GM12878 (cell line): ENCODE measurements around the gene LPCAT3. TPM values are rescaled to one million over a fixed set of nuclear protein-coding genes. Genes with fewer than 3 reads are reported as not detected.

Experiments
- ATAC-seq: fragments of 200-7000 bp; cut with Tn5 transposase; 3 replicates; pipeline ENCODE4 v1.9.1; 2020; ENCODE audit warnings: mild to moderate bottlenecking, moderate library complexity
- BruUV-seq: library from RNA; stranded (reverse); fragments of 400-500 nt; replicated peaks from 2 replicates; lab custom pipeline; 2021; lab: Mats Ljungman, UMichigan
- CTCF ChIA-PET: fragments of 300-600 bp; sonication (Branson Sonifier 250); formaldehyde crosslinking; extraction: SDS; loops from one replicate; lab custom pipeline; 2021; ENCODE audit warnings: inconsistent platforms; lab: Yijun Ruan, JAX
- POLR2A ChIA-PET: fragments of 350-600 bp; formaldehyde crosslinking; extraction: SDS; loops from one replicate; lab custom pipeline; 2021; ENCODE audit warnings: inconsistent platforms; lab: Charles Lee
- RAD21 ChIA-PET: fragments of 300-600 bp; sonication (Branson Sonifier 250); formaldehyde crosslinking; loops from one replicate; lab custom pipeline; 2023; ENCODE audit warnings: antibody characterized with exemption; ENCODE audit not compliant: unreplicated experiment; lab: Charles Lee
- SMC1A ChIA-PET: fragments of 300-600 bp; sonication (Branson Sonifier 250); formaldehyde crosslinking; loops from one replicate; lab custom pipeline; 2023; ENCODE audit not compliant: unreplicated experiment, uncharacterized antibody; lab: Charles Lee
- DNase-seq: peaks from one replicate; pipeline ENCODE4 v3.0.0-alpha.2; 2011; ENCODE audit warnings: low read depth, low spot score
- FAIRE-seq: peaks from 3 replicates; lab custom pipeline; 2011; peaks lifted over from hg19 to GRCh38; lab: Jason Lieb, UNC
- H2AFZ ChIP-seq: 2 replicates; pipeline ENCODE4 v1.6.0; 2011; ENCODE audit warnings: low read depth, low read length, control low read depth; ENCODE audit not compliant: control insufficient read depth
- H3K27ac ChIP-seq: 2 replicates; pipeline ENCODE4 v1.5.1; 2011; ENCODE audit warnings: control low read depth; ENCODE audit not compliant: control insufficient read depth, insufficient read depth
- H3K27me3 ChIP-seq, 2 experiments: replicated peaks in 1 of 2; 2 replicates each; pipeline versions ENCODE4 v1.6.0 to v1.6.1; 2011; ENCODE audit warnings: low read length in 1 of 2; ENCODE audit not compliant: control insufficient read depth in 2 of 2, insufficient read depth in 2 of 2
- H3K36me3 ChIP-seq, 2 experiments: 2 replicates each; pipeline ENCODE4 v1.5.1; 2011; ENCODE audit warnings: low read length in 1 of 2; ENCODE audit not compliant: control insufficient read depth in 2 of 2, insufficient read depth in 2 of 2
- H3K4me1 ChIP-seq: 2 replicates; pipeline ENCODE4 v1.6.1; 2011; ENCODE audit warnings: mild to moderate bottlenecking, low read length, moderate library complexity, mixed read lengths; ENCODE audit not compliant: control insufficient read depth, insufficient read depth
- H3K4me2 ChIP-seq: 2 replicates; pipeline ENCODE4 v1.6.0; 2011; ENCODE audit warnings: control low read depth; ENCODE audit not compliant: control insufficient read depth, insufficient read depth
- H3K4me3 ChIP-seq: fragments of 200-600 bp; sonication (generic); 2 replicates; pipeline ENCODE4 v1.5.1; 2016
- H3K79me2 ChIP-seq: 2 replicates; pipeline ENCODE4 v1.6.0; 2011; ENCODE audit warnings: low read length; ENCODE audit not compliant: control insufficient read depth, insufficient read depth
- H3K9ac ChIP-seq: 2 replicates; pipeline ENCODE4 v1.8.0; 2011; ENCODE audit warnings: low read length, control low read depth, mixed read lengths; ENCODE audit not compliant: control insufficient read depth, insufficient read depth
- H3K9me3 ChIP-seq: replicated peaks from 3 replicates; pipeline ENCODE4 v1.5.1; 2011; ENCODE audit warnings: mild to moderate bottlenecking, low read length; ENCODE audit not compliant: control insufficient read depth, insufficient read depth
- H4K20me1 ChIP-seq: 2 replicates; pipeline ENCODE4 v1.6.0; 2011; ENCODE audit not compliant: control insufficient read depth, insufficient read depth
- BRCA1 ChIP-seq: IDR thresholded peaks from 2 replicates; pipeline ENCODE4 v1.6.1; 2011; ENCODE audit warnings: low read depth, low read length, improper control_type of control experiment
- CBX3 ChIP-seq: fragments of 200-600 bp; sonication (generic); IDR thresholded peaks from 2 replicates; pipeline ENCODE4 v1.6.1; 2016; ENCODE audit warnings: low read depth, borderline replicate concordance
- CEBPB ChIP-seq, 2 experiments: fragments of 150-350 bp in 1 of 2; IDR thresholded peaks; 2 replicates each; pipeline ENCODE4 v1.6.1; 2012 to 2014; ENCODE audit warnings: low read depth in 2 of 2, low read length in 2 of 2, borderline replicate concordance in 1 of 2, inconsistent platforms in 1 of 2
- CHD1 ChIP-seq: IDR thresholded peaks from 2 replicates; pipeline ENCODE4 v1.6.1; 2012; ENCODE audit warnings: low read depth, low read length, improper control_type of control experiment
- FOS ChIP-seq: IDR thresholded peaks from 3 replicates; pipeline ENCODE4 v1.6.1; 2011; ENCODE audit warnings: borderline replicate concordance; ENCODE audit not compliant: insufficient read length; ENCODE audit errors: extremely low read depth
- GABPA ChIP-seq: IDR thresholded peaks from 2 replicates; pipeline ENCODE4 v1.6.1; 2014; ENCODE audit warnings: antibody characterized with exemption, low read depth, mild to moderate bottlenecking, inconsistent platforms
- NR2C2 ChIP-seq: IDR thresholded peaks from 2 replicates; pipeline ENCODE4 v1.6.1; 2011; ENCODE audit warnings: borderline replicate concordance, low read depth; ENCODE audit not compliant: control insufficient read depth, insufficient read length
- PRDM15 ChIP-seq: fragments of 450-650 bp; formaldehyde crosslinking; IDR thresholded peaks from 2 replicates; pipeline ENCODE4 v1.4.0; 2020; ENCODE audit warnings: mild to moderate bottlenecking, moderate library complexity
- RAD21 ChIP-seq: IDR thresholded peaks from 2 replicates; pipeline ENCODE4 v1.6.1; 2011; ENCODE audit warnings: mild to moderate bottlenecking, low read depth, low read length, moderate library complexity; ENCODE audit not compliant: insufficient read depth
- RB1 ChIP-seq: fragments of 450-650 bp; formaldehyde crosslinking; IDR thresholded peaks from 2 replicates; pipeline ENCODE4 v1.6.1; 2017; ENCODE audit warnings: mild to moderate bottlenecking, borderline replicate concordance
- RFX5 ChIP-seq: IDR thresholded peaks from 2 replicates; pipeline ENCODE4 v1.6.1; 2011; ENCODE audit warnings: low read depth, low read length, improper control_type of control experiment
- SPI1 ChIP-seq: IDR thresholded peaks from 2 replicates; pipeline ENCODE4 v1.6.1; 2011; ENCODE audit warnings: low read depth, mild to moderate bottlenecking, low read length, moderate library complexity, borderline replicate concordance; ENCODE audit not compliant: insufficient read depth
- TBL1XR1 ChIP-seq: IDR thresholded peaks from 2 replicates; pipeline ENCODE4 v1.6.1; 2012; ENCODE audit warnings: low read depth, low read length, improper control_type of control experiment
- ZBED1 ChIP-seq: IDR thresholded peaks from 2 replicates; pipeline ENCODE4 v1.6.1; 2016; ENCODE audit warnings: borderline replicate concordance
- WGBS: methylation state at CpG from one replicate; pipeline ENCODE4 v1.1.6; 2016; ENCODE audit warnings: low lambda C conversion rate; ENCODE audit not compliant: insufficient replicate concordance, insufficient coverage; ENCODE audit errors: missing lambda C conversion rate; 5-methylcytosine and 5-hydroxymethylcytosine counted together
- in situ Hi-C: fragments of 300-500 bp; cut with MboI; formaldehyde crosslinking; loops from 9 replicates; pipeline ENCODE4 v1.14.3; 2018; ENCODE audit warnings: mixed read lengths
- intact Hi-C: fragments of 100-400 bp; cut with micrococcal nuclease; formaldehyde crosslinking; loops from one replicate; pipeline ENCODE4 v1.14.2; 2022; ENCODE audit not compliant: unreplicated experiment
- polyA plus RNA-seq, 11 experiments: library from polyadenylated mRNA; depleted of rRNA in 4 of 11; unstranded in 6 of 11; stranded (reverse) in 5 of 11; fragments of >200 nt; fragmentation: Nextera tagmentation in 4 of 11; fragmentation: Illumina TruSeq in 1 of 11; extraction: Ambion mirVana in 4 of 11; extraction: Trizol in 1 of 11; gene quantifications; 1 replicate in 1 of 11; 2 replicates in 10 of 11; pipeline versions ENCODE4 v1.2.1 to v1.2.3, GENCODE V29; 2011 to 2016; ENCODE audit warnings: inconsistent platforms in 2 of 11, missing spikeins in 2 of 11, low read depth in 1 of 11
- total RNA-seq, 4 experiments: library from RNA; depleted of rRNA in 3 of 4; stranded (reverse); fragments of >200 nt in 3 of 4; fragmentation: Illumina TruSeq in 1 of 4; extraction: Trizol in 1 of 4; gene quantifications; 2 replicates each; pipeline versions ENCODE4 v1.2.1 to v1.2.3, GENCODE V29; 2013 to 2021
- TF ChIP-seq, protein P1 (sequence below): fragments of 450-650 bp; IDR thresholded peaks from 2 replicates; pipeline ENCODE4 v1.6.1; 2017; ENCODE audit warnings: low read depth, mild to moderate bottlenecking, moderate library complexity
- TF ChIP-seq, protein P2 (sequence below): fragments of 450-650 bp; IDR thresholded peaks from 2 replicates; pipeline ENCODE4 v1.6.1; 2016; ENCODE audit warnings: mild to moderate bottlenecking

Gene LPCAT3
- total and polyA plus RNA-seq, 10 of the 15 experiments (the other 5 are each of a cell fraction or from before 2014, with no cell fraction given), result 2.6 to 48.3 (median 23.0) TPM

DNA sequence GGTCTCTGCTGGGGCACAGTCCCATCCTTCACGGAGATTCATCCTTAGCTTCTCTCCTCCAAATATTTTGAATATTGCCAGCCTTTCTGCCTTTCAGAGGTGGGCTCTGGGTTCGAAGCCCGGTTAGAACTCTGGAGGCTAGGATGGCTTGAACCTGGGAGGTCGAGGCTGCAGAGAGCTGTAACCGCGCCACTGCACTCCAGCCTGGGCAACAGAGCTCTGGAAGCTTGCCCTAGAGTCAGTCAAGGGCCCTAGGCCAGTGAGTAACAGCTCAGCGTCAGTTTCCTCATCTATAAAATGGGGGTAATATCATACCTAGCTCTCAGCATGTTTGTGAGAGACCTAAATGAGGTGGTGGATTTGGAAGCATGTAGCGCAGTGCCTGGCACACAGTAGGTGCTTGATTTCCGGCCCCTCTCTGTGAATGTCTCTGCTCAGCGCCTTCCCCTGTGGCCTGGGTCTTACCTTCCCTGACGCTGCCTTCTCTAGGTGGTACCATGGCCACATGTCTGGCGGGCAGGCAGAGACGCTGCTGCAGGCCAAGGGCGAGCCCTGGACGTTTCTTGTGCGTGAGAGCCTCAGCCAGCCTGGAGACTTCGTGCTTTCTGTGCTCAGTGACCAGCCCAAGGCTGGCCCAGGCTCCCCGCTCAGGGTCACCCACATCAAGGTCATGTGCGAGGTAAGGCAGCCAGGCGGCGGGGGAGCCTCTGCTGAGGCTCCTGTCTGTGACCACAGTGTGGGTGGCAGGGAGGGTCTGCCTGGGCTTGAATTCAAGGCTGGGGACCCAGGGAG is 63.8 kb downstream of the LPCAT3 start:
- intact Hi-C loops, result no loop called here
- H3K4me1 ChIP-seq, result peaks cover 74% of the 10 kb centered on the region
- ChIA-PET RAD21 (interaction anchor here (1.9 to 13.5 kb wide), 3 partner anchors 8 to 154 kb away, joined by 6 to 426 read pairs (median 12); partner anchors contain the start of genes C12orf57, C1RL and RNU7-1), CTCF (interaction anchor here (1.0 to 13.2 kb wide), 4 partner anchors 7 to 158 kb away, joined by 4 to 645 read pairs (median 4); partner anchors contain the start of genes C12orf57, PTPN6 and RNU7-1), SMC1A (interaction anchor here (1.1 to 13.2 kb wide), 2 partner anchors 7 to 10 kb away, joined by 3 to 395 read pairs; partner anchors contain the start of genes C12orf57, PTPN6 and RNU7-1), POLR2A (interaction anchor here (0.7 to 13.5 kb wide), 2 partner anchors 10 to 72 kb away, joined by 3 to 524 read pairs; partner anchors contain the start of genes C12orf57, PTPN6 and RNU7-1)
- H2AFZ ChIP-seq, result no peak overlapping the region
- H3K79me2 ChIP-seq, result peaks cover 97% of the 10 kb centered on the region
- FAIRE-seq (no peak), DNase-seq (no peak), ATAC-seq (no peak)
- H3K4me2 ChIP-seq, result peak overlapping the region; percentile 99
- peak overlapping the region; percentile 95 for H3K4me3 ChIP-seq
- H3K9ac ChIP-seq, result peak overlapping the region; percentile 99
- peaks cover 6 to 34% of the 10 kb centered on the region in 2 experiments for H3K36me3 ChIP-seq
- H3K27me3 ChIP-seq, result no peaks in the 10 kb centered on the region
- 21% methylated on average over 21 of the region's 21 CpGs for WGBS
- in situ Hi-C loops, result loop anchor here (25.0 kb wide), 1 partner anchor 1683 kb away; no protein-coding TSS in a partner anchor
- H3K9me3 ChIP-seq, result no peaks in the 10 kb centered on the region
- peak overlapping the region; percentile 99 for H3K27ac ChIP-seq
- H4K20me1 ChIP-seq, result no peaks in the 10 kb centered on the region
- TSS peak; percentile 36 for BruUV-seq
- TF ChIP-seq, protein P1, sequence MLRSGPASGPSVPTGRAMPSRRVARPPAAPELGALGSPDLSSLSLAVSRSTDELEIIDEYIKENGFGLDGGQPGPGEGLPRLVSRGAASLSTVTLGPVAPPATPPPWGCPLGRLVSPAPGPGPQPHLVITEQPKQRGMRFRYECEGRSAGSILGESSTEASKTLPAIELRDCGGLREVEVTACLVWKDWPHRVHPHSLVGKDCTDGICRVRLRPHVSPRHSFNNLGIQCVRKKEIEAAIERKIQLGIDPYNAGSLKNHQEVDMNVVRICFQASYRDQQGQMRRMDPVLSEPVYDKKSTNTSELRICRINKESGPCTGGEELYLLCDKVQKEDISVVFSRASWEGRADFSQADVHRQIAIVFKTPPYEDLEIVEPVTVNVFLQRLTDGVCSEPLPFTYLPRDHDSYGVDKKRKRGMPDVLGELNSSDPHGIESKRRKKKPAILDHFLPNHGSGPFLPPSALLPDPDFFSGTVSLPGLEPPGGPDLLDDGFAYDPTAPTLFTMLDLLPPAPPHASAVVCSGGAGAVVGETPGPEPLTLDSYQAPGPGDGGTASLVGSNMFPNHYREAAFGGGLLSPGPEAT, result no peak
- no peak for TF ChIP-seq RB1
- TF ChIP-seq SPI1, result no peak
- TF ChIP-seq, protein P2, sequence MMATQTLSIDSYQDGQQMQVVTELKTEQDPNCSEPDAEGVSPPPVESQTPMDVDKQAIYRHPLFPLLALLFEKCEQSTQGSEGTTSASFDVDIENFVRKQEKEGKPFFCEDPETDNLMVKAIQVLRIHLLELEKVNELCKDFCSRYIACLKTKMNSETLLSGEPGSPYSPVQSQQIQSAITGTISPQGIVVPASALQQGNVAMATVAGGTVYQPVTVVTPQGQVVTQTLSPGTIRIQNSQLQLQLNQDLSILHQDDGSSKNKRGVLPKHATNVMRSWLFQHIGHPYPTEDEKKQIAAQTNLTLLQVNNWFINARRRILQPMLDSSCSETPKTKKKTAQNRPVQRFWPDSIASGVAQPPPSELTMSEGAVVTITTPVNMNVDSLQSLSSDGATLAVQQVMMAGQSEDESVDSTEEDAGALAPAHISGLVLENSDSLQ, result no peak; the same call in 1 of the 2 replicates
- no peak for TF ChIP-seq NR2C2
- TF ChIP-seq GABPA, result no peak
- no peak for TF ChIP-seq RFX5
- TF ChIP-seq PRDM15 (CRISPR knock-in tag), result no peak
- no peak for TF ChIP-seq CEBPB (IDR thresholded peaks at IDR 0.05; ENCODE audit: borderline replicate concordance in 1 of 2, low read depth in 2 of 2, low read length in 2 of 2)
- no peak for TF ChIP-seq FOS
- TF ChIP-seq CHD1, result no peak
- 0 out of 2 replicates have a peak, but pooled peaks have one; percentile 11 for TF ChIP-seq ZBED1
- no peak for TF ChIP-seq RAD21
- TF ChIP-seq CBX3, result no peak
- no peak for TF ChIP-seq BRCA1
- TF ChIP-seq TBL1XR1, result no peak
